Endodermal cell (in vitro differentiated cells): Measurements from ENCODE around the gene NOM1. TPM values are rescaled to one million over a fixed set of nuclear protein-coding genes. Genes with fewer than 3 reads are reported as not detected.
A peak's percentile ranks its signal among the peaks of the same experiment; 100 is the strongest.

Experiments used
- DNase-seq: peaks from one replicate; pipeline ENCODE4 v3.0.0-alpha.2; 2017
- H3K27ac ChIP-seq: 2 replicates; pipeline ENCODE4 v1.5.1; 2013; ENCODE audit warnings: mild to moderate bottlenecking, low read depth, low read length, moderate library complexity
- H3K27me3 ChIP-seq: 2 replicates; pipeline ENCODE4 v1.6.1; 2013; ENCODE audit warnings: mild to moderate bottlenecking, low read length, moderate library complexity; ENCODE audit not compliant: insufficient read depth, control insufficient read depth, poor library complexity, severe bottlenecking
- H3K36me3 ChIP-seq: 2 replicates; pipeline ENCODE4 v1.7.0; 2013; ENCODE audit warnings: mild to moderate bottlenecking, low read length, moderate library complexity; ENCODE audit not compliant: control insufficient read depth, insufficient read depth
- H3K4me1 ChIP-seq: one replicate; pipeline ENCODE4 v1.7.0; 2013; ENCODE audit warnings: low read length; ENCODE audit not compliant: control insufficient read depth, insufficient read depth
- H3K4me3 ChIP-seq: 2 replicates; pipeline ENCODE4 v1.5.1; 2013; ENCODE audit warnings: mild to moderate bottlenecking, low read length, moderate library complexity
- H3K9ac ChIP-seq: 2 replicates; pipeline ENCODE4 v1.6.1; 2013; ENCODE audit warnings: mild to moderate bottlenecking, low read length, moderate library complexity; ENCODE audit not compliant: poor library complexity, severe bottlenecking; ENCODE audit errors: extremely low read depth
- H3K9me3 ChIP-seq: 2 replicates; pipeline ENCODE4 v1.6.1; 2013; ENCODE audit warnings: mild to moderate bottlenecking, low read length, moderate library complexity; ENCODE audit not compliant: control insufficient read depth
- H3K27ac Mint-ChIP-seq: 2 replicates; pipeline ENCODE4 v1.8.0; 2020; ENCODE audit warnings: mixed read lengths
- H3K27me3 Mint-ChIP-seq: 2 replicates; pipeline ENCODE4 v1.8.0; 2021; ENCODE audit warnings: mild to moderate bottlenecking, mixed read lengths; ENCODE audit not compliant: insufficient read depth
- H3K36me3 Mint-ChIP-seq: 2 replicates; pipeline ENCODE4 v1.8.0; 2020; ENCODE audit warnings: low read depth, mixed read lengths
- H3K4me1 Mint-ChIP-seq: 2 replicates; pipeline ENCODE4 v1.8.0; 2020; ENCODE audit warnings: mixed read lengths
- H3K4me3 Mint-ChIP-seq: 2 replicates; pipeline ENCODE4 v1.8.0; 2020; ENCODE audit warnings: mild to moderate bottlenecking, moderate library complexity, mixed read lengths
- H3K9me3 Mint-ChIP-seq: 2 replicates; pipeline ENCODE4 v1.8.0; 2020; ENCODE audit warnings: mild to moderate bottlenecking, mixed read lengths
- CTCF ChIP-seq: fragments of 200-600 bp; sonication (generic); conservative IDR thresholded peaks from 2 replicates; pipeline ENCODE4 v1.5.0; 2021; ENCODE audit warnings: antibody characterized with exemption, mild to moderate bottlenecking
- WGBS, 2 experiments: methylation state at CpG; one replicate each; pipeline versions ENCODE4 v1.1.5 to v1.1.7; 2013; ENCODE audit warnings: missing lambda C conversion rate in 2 of 2, mixed read lengths in 1 of 2; ENCODE audit not compliant: insufficient coverage in 1 of 2, insufficient read length in 1 of 2; 5-methylcytosine and 5-hydroxymethylcytosine counted together
- total RNA-seq, 2 donors: library from RNA; stranded (reverse); fragmentation: NEBNext Ultra II Directional in 1 of 2; extraction: Animal tissue kit (Norgen Biotek cat#: 25700) in 1 of 2; gene quantifications; 2 replicates in 1 of 2; 3 replicates in 1 of 2; pipeline ENCODE4 v1.2.1, GENCODE V29; 2021

Gene NOM1
- total RNA-seq, 2 donors from 2014 or later: 22.8 to 27.0 TPM

GRCh38 chr7:157014635-157015555 lies 65.4 kb downstream of the NOM1 start:
- Mint-ChIP-seq H3K36me3 (no peaks in the 10 kb centered on the region), H3K4me1 (peaks cover 49% of the 10 kb centered on the region), H3K27me3 (peaks cover 89% of the 10 kb centered on the region), H3K4me3 (peak overlapping the region; percentile 25), H3K27ac (no peak overlapping the region), H3K9me3 (no peaks in the 10 kb centered on the region)
- WGBS, 2 experiments: 44 to 62% methylated on average over 9 to 12 of the region's 12 CpGs
- H3K4me1 ChIP-seq: peaks cover 23% of the 10 kb centered on the region
- peak; percentile 55 for DNase-seq
- no peaks in the 10 kb centered on the region for H3K36me3 ChIP-seq
- TF ChIP-seq CTCF: no peak
- H3K4me3 ChIP-seq: peak overlapping the region; percentile 58
- no peak overlapping the region for H3K27ac ChIP-seq
- H3K9me3 ChIP-seq: no peaks in the 10 kb centered on the region
- peaks cover 90% of the 10 kb centered on the region for H3K27me3 ChIP-seq
- no peak overlapping the region for H3K9ac ChIP-seq

GRCh38 chr7:157016024-157016351 lies 66.5 kb downstream of the NOM1 start:
- Mint-ChIP-seq H3K9me3 (no peaks in the 10 kb centered on the region), H3K27ac (no peak overlapping the region), H3K4me3 (no peak overlapping the region), H3K4me1 (peaks cover 49% of the 10 kb centered on the region), H3K36me3 (no peaks in the 10 kb centered on the region), H3K27me3 (peaks cover 99% of the 10 kb centered on the region)
- peak; percentile 13 for TF ChIP-seq CTCF
- H3K27ac ChIP-seq: no peak overlapping the region
- H3K4me1 ChIP-seq: peaks cover 27% of the 10 kb centered on the region
- peaks cover 99% of the 10 kb centered on the region for H3K27me3 ChIP-seq
- WGBS, 2 experiments: 28 to 35% methylated on average over 9 to 11 of the region's 11 CpGs
- H3K9me3 ChIP-seq: no peaks in the 10 kb centered on the region
- no peaks in the 10 kb centered on the region for H3K36me3 ChIP-seq
- peak; percentile 57 for DNase-seq
- H3K9ac ChIP-seq: no peak overlapping the region
- no peak overlapping the region for H3K4me3 ChIP-seq

DNA sequence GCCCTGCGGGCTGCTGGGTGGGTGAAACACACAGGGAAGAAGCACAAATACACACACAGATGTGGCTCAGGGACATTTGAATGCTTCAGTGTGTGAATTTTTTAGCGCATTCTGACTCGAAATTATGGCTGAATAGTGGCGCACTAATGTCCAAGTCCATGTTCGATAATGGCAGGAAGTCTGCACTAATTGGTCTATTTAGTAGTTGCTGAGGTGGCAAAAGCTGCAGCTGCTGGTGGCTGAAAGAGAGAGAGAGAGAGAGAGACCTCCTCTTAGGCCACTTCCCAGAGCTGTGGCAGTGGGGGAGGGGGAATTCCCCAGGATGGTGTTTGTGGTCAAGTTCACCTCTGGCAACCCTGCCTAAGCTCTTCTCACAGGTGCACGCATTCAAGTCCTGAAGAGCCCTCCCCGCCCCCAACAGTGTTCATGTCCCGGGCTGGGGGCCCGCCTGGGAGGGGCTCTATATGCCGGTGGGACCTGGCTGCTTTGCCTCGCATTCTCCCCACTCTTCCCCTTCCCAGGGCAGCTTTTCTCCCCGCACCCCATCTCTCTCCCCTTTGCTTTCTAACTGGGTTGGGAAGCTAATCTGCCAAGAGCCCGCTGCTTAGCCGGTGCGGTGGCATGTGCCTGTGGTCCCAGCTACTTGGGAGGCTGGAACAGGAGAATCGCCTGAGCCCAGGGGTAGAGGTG lies 67.0 kb downstream of the NOM1 start:
- H3K9ac ChIP-seq: no peak overlapping the region
- Mint-ChIP-seq H3K4me3 (no peak overlapping the region), H3K36me3 (no peaks in the 10 kb centered on the region), H3K9me3 (no peaks in the 10 kb centered on the region), H3K4me1 (peaks cover 49% of the 10 kb centered on the region), H3K27ac (no peak overlapping the region), H3K27me3 (peaks cover 99% of the 10 kb centered on the region)
- no peak overlapping the region for H3K4me3 ChIP-seq
- TF ChIP-seq CTCF: no peak
- peaks cover 99% of the 10 kb centered on the region for H3K27me3 ChIP-seq
- no peaks in the 10 kb centered on the region for H3K9me3 ChIP-seq
- peaks cover 27% of the 10 kb centered on the region for H3K4me1 ChIP-seq
- H3K27ac ChIP-seq: no peak overlapping the region
- H3K36me3 ChIP-seq: no peaks in the 10 kb centered on the region
- WGBS, 2 experiments: 16 to 25% methylated on average over 4 to 16 of the region's 16 CpGs
- peak; percentile 75 for DNase-seq
